HepG2 (cell line): Measurements from ENCODE around the gene ZNF331. TPM values are rescaled to one million over a fixed set of nuclear protein-coding genes. Genes with fewer than 3 reads are reported as not detected.
"Not testable (repeated sequence)": the region's sequence is repeated elsewhere in the genome, so short reads cannot be mapped to it uniquely, and the experiment has no call there.

Experiments
- CBX5 ChIP-seq: sonication (generic); formaldehyde crosslinking; IDR thresholded peaks from 2 replicates; pipeline ENCODE4 v1.4.0; 2020; ENCODE audit warnings: missing genetic modification reagents, borderline replicate concordance
- CEBPB ChIP-seq: IDR thresholded peaks from 2 replicates; pipeline ENCODE4 v1.6.1; 2011; ENCODE audit warnings: low read depth, low read length, improper control_type of control experiment, borderline replicate concordance
- CREB1 ChIP-seq, 2 experiments: fragments of 450-650 bp in 1 of 2; IDR thresholded peaks; 2 replicates each; pipeline ENCODE4 v1.6.1; 2016 to 2017; ENCODE audit warnings: control low read depth in 1 of 2, mild to moderate bottlenecking in 1 of 2, missing compliant biosample characterization in 1 of 2, missing genetic modification characterization in 1 of 2
- ELF3 ChIP-seq: IDR thresholded peaks from 2 replicates; pipeline ENCODE4 v1.6.1; 2016; ENCODE audit warnings: missing genetic modification reagents, missing compliant biosample characterization
- FOXA1 ChIP-seq, 2 experiments: fragments of 450-650 bp in 1 of 2; sonication (generic) in 1 of 2; formaldehyde crosslinking in 1 of 2; IDR thresholded peaks; 2 replicates each; pipeline versions ENCODE4 v1.4.0 to v1.6.1; 2016 to 2020; ENCODE audit warnings: missing genetic modification reagents in 1 of 2
- FOXA3 ChIP-seq: IDR thresholded peaks from 2 replicates; pipeline ENCODE4 v1.6.1; 2016; ENCODE audit warnings: missing genetic modification reagents, missing compliant biosample characterization
- GATAD2A ChIP-seq: IDR thresholded peaks from 2 replicates; pipeline ENCODE4 v1.6.1; 2016
- HDAC1 ChIP-seq: sonication (generic); formaldehyde crosslinking; IDR thresholded peaks from 2 replicates; pipeline ENCODE4 v1.5.1; 2020; ENCODE audit warnings: mild to moderate bottlenecking, missing genetic modification reagents
- IRF2 ChIP-seq: IDR thresholded peaks from 2 replicates; pipeline ENCODE4 v1.6.1; 2018; ENCODE audit warnings: missing genetic modification reagents, missing compliant biosample characterization
- KAT8 ChIP-seq: IDR thresholded peaks from 2 replicates; pipeline ENCODE4 v1.6.1; 2016; ENCODE audit warnings: missing genetic modification reagents, missing compliant biosample characterization
- MAX ChIP-seq: IDR thresholded peaks from 2 replicates; pipeline ENCODE4 v1.6.1; 2012; ENCODE audit warnings: inconsistent platforms
- MED1 ChIP-seq: sonication (generic); formaldehyde crosslinking; IDR thresholded peaks from 2 replicates; pipeline ENCODE4 v1.4.0; 2020; ENCODE audit warnings: missing genetic modification reagents
- MEIS2 ChIP-seq: sonication (generic); formaldehyde crosslinking; IDR thresholded peaks from 2 replicates; pipeline ENCODE4 v1.9.0; 2021; ENCODE audit warnings: mild to moderate bottlenecking, missing genetic modification reagents
- MYC ChIP-seq: sonication (generic); formaldehyde crosslinking; IDR thresholded peaks from 2 replicates; pipeline ENCODE4 v1.9.0; 2021; ENCODE audit warnings: missing genetic modification reagents, borderline replicate concordance
- NFKBIZ ChIP-seq: IDR thresholded peaks from 2 replicates; pipeline ENCODE4 v1.6.1; 2018; ENCODE audit warnings: missing genetic modification reagents, missing compliant biosample characterization
- NR2C2 ChIP-seq: sonication (generic); formaldehyde crosslinking; IDR thresholded peaks from 2 replicates; pipeline ENCODE4 v1.4.0; 2020; ENCODE audit warnings: missing genetic modification reagents, mild to moderate bottlenecking, moderate library complexity, borderline replicate concordance
- NR2F6 ChIP-seq, 2 experiments: IDR thresholded peaks; 2 replicates each; pipeline ENCODE4 v1.6.1; 2016; ENCODE audit warnings: antibody characterized with exemption in 1 of 2, mild to moderate bottlenecking in 1 of 2
- POGZ ChIP-seq: sonication (generic); formaldehyde crosslinking; IDR thresholded peaks from 2 replicates; pipeline ENCODE4 v1.4.0; 2020; ENCODE audit warnings: mild to moderate bottlenecking, missing genetic modification reagents
- POLR2A ChIP-seq, 2 experiments: IDR thresholded peaks; 2 replicates each; pipeline ENCODE4 v1.6.1; 2011; ENCODE audit warnings: low read depth in 2 of 2, low read length in 2 of 2, mild to moderate bottlenecking in 1 of 2, moderate library complexity in 1 of 2; ENCODE audit not compliant: insufficient read depth in 1 of 2
- PRDM10 ChIP-seq: sonication (generic); formaldehyde crosslinking; IDR thresholded peaks from 2 replicates; pipeline ENCODE4 v1.4.0; 2020; ENCODE audit warnings: low read depth, missing genetic modification reagents
- RXRB ChIP-seq: IDR thresholded peaks from 2 replicates; pipeline ENCODE4 v1.6.1; 2016; ENCODE audit warnings: borderline replicate concordance, missing genetic modification reagents, missing compliant biosample characterization
- SOX6 ChIP-seq, 2 experiments: fragments of 450-650 bp in 1 of 2; sonication (generic) in 1 of 2; formaldehyde crosslinking in 1 of 2; IDR thresholded peaks; 2 replicates each; pipeline versions ENCODE4 v1.4.0 to v1.6.1; 2017 to 2020; ENCODE audit warnings: antibody characterized with exemption in 1 of 2, mild to moderate bottlenecking in 1 of 2, missing genetic modification reagents in 1 of 2
- SSRP1 ChIP-seq: IDR thresholded peaks from 2 replicates; pipeline ENCODE4 v1.6.1; 2016; ENCODE audit warnings: control low read depth
- ZBTB25 ChIP-seq: IDR thresholded peaks from 2 replicates; pipeline ENCODE4 v1.6.1; 2018; ENCODE audit warnings: missing genetic modification reagents
- ZNF264 ChIP-seq: sonication (generic); formaldehyde crosslinking; IDR thresholded peaks from 2 replicates; pipeline ENCODE4 v1.4.0; 2020; ENCODE audit warnings: missing genetic modification reagents
- ZNF501 ChIP-seq: sonication (generic); formaldehyde crosslinking; IDR thresholded peaks from 2 replicates; pipeline ENCODE4 v1.5.1; 2020; ENCODE audit warnings: mild to moderate bottlenecking, moderate library complexity, missing genetic modification reagents
- polyA plus RNA-seq, 8 experiments: library from polyadenylated mRNA; depleted of rRNA in 3 of 8; stranded (reverse) in 7 of 8; unstranded in 1 of 8; fragments of >200 nt; fragmentation: Illumina TruSeq in 4 of 8; extraction: Trizol in 4 of 8; gene quantifications; 2 replicates each; pipeline versions ENCODE4 v1.2.1 to v1.2.3, GENCODE V29; 2011 to 2016; ENCODE audit warnings: low read depth in 4 of 8, missing spikeins in 1 of 8, mixed read lengths in 1 of 8; ENCODE audit not compliant: insufficient read depth in 1 of 8
- total RNA-seq, 5 experiments: library from RNA; depleted of rRNA; stranded (reverse); fragments of >200 nt; fragmentation: Illumina TruSeq; extraction: Trizol; gene quantifications; 2 replicates each; pipeline ENCODE4 v1.2.3, GENCODE V29; 2016; ENCODE audit warnings: low read depth in 1 of 5

The ZNF331 gene
- total and polyA plus RNA-seq, 2 of the 13 experiments (the other 11 are each of a cell fraction or from before 2014, with no cell fraction given) = 8.2 to 13.3 TPM

- TF ChIP-seq ZNF264 (CRISPR knock-in tag) (0 out of 2 replicates have a peak, but pooled peaks have one; percentile 63), POGZ (CRISPR knock-in tag) (0 out of 2 replicates have a peak, but pooled peaks have one; percentile 26), ZBTB25 (0 out of 2 replicates have a peak, but pooled peaks have one; percentile 45), MEIS2 (CRISPR knock-in tag) (peak; percentile 67; the same call in 1 of the 2 replicates), KAT8 (CRISPR knock-in tag) (0 out of 2 replicates have a peak, but pooled peaks have one; percentile 64), MED1 (peak; percentile 76), NR2C2 (CRISPR knock-in tag) (peak; percentile 51; the same call in 1 of the 2 replicates), MYC (CRISPR knock-in tag) (peak; percentile 82), IRF2 (CRISPR knock-in tag) (peak; percentile 62; the same call in 1 of the 2 replicates), RXRB (CRISPR knock-in tag) (peak; percentile 75), NR2F6 (CRISPR knock-in tag; IDR thresholded peaks at IDR 0.05) (peak; percentile 61), FOXA1 (IDR thresholded peaks at IDR 0.05) (0 out of 2 replicates have a peak, but pooled peaks have one; percentile 43), FOXA1 (CRISPR knock-in tag; IDR thresholded peaks at IDR 0.05) (peak; percentile 98), SOX6 (CRISPR knock-in tag; IDR thresholded peaks at IDR 0.05) (peak; percentile 68), POLR2A (IDR thresholded peaks at IDR 0.05; ENCODE audit: insufficient read depth in 1 of 2, low read depth in 2 of 2, low read length in 2 of 2) (peak; percentile 21; a peak in 1 of 4 replicates), MAX (peak; percentile 78; the same call in 1 of the 2 replicates), CEBPB (peak; percentile 97), NFKBIZ (0 out of 2 replicates have a peak, but pooled peaks have one; percentile 32), ELF3 (CRISPR knock-in tag) (peak; percentile 33; the same call in 1 of the 2 replicates), ZNF501 (CRISPR knock-in tag) (0 out of 2 replicates have a peak, but pooled peaks have one; percentile 14), HDAC1 (CRISPR knock-in tag) (peak; percentile 33; the same call in 1 of the 2 replicates), FOXA3 (CRISPR knock-in tag) (peak; percentile 97), CBX5 (CRISPR knock-in tag) (peak; percentile 55; the same call in 1 of the 2 replicates), PRDM10 (CRISPR knock-in tag) (0 out of 2 replicates have a peak, but pooled peaks have one; percentile 50), SSRP1 (CRISPR knock-in tag) (peak; percentile 62; the same call in 1 of the 2 replicates), GATAD2A (CRISPR knock-in tag) (peak; percentile 88), CREB1 (IDR thresholded peaks at IDR 0.05) (peak; percentile 62; the same call in 1 of the 2 replicates)
- not testable (repeated sequence) for TF ChIP-seq NR2F6 (IDR thresholded peaks at IDR 0.05); SOX6 (IDR thresholded peaks at IDR 0.05); CREB1 (CRISPR knock-in tag; IDR thresholded peaks at IDR 0.05)
Observed at GRCh38 chr19:53497311-53498023, 40.5 kb upstream of the ZNF331 start (continued).
